CD14-positive monocyte (primary cell): ENCODE data around the gene GFRA4. TPM values are rescaled to one million over a fixed set of nuclear protein-coding genes. Genes with fewer than 3 reads are reported as not detected.

Experiments
- DNase-seq, 3 donors: peaks; one replicate each; pipeline ENCODE4 v3.0.0-alpha.2; 2011 to 2022
- H2AFZ ChIP-seq: 2 replicates; pipeline ENCODE4 v1.6.0; 2012; ENCODE audit warnings: mild to moderate bottlenecking, low read depth, low read length, inconsistent platforms; ENCODE audit not compliant: insufficient read depth, poor library complexity, severe bottlenecking
- H3K27ac ChIP-seq, 2 donors: 1 replicate in 1 of 2; 2 replicates in 1 of 2; pipeline ENCODE4 v1.5.1; 2012 to 2013; ENCODE audit warnings: low read length in 2 of 2, control low read depth in 1 of 2, inconsistent platforms in 1 of 2, low read depth in 1 of 2, mild to moderate bottlenecking in 1 of 2
- H3K27me3 ChIP-seq, 2 donors: one replicate each; pipeline versions ENCODE4 v1.6.0 to v1.6.1; 2011 to 2013; ENCODE audit warnings: low read length in 2 of 2; ENCODE audit not compliant: control insufficient read depth in 2 of 2, insufficient read depth in 2 of 2
- H3K36me3 ChIP-seq, 2 donors: replicated peaks in 1 of 2; 1 replicate in 1 of 2; 2 replicates in 1 of 2; pipeline versions ENCODE4 v1.5.1 to v1.6.1; 2012 to 2013; ENCODE audit warnings: low read length in 2 of 2, control low read depth in 1 of 2, inconsistent platforms in 1 of 2, mild to moderate bottlenecking in 1 of 2; ENCODE audit not compliant: insufficient read depth in 2 of 2, control insufficient read depth in 1 of 2
- H3K4me1 ChIP-seq, 2 donors: 1 replicate in 1 of 2; 2 replicates in 1 of 2; pipeline versions ENCODE4 v1.5.1 to v1.6.1; 2012 to 2013; ENCODE audit warnings: low read length in 2 of 2, control low read depth in 1 of 2, inconsistent platforms in 1 of 2, mild to moderate bottlenecking in 1 of 2, moderate library complexity in 1 of 2; ENCODE audit not compliant: insufficient read depth in 2 of 2, control insufficient read depth in 1 of 2
- H3K4me2 ChIP-seq: replicated peaks from 2 replicates; pipeline ENCODE3; 2012; ENCODE audit warnings: low read length, moderate library complexity, mild to moderate bottlenecking; ENCODE audit not compliant: poor library complexity, severe bottlenecking; ENCODE audit errors: extremely low read depth
- H3K4me3 ChIP-seq, 3 experiments: fragments of 200-600 bp in 1 of 3; sonication (generic) in 1 of 3; replicated peaks in 1 of 3; 1 replicate in 2 of 3; 2 replicates in 1 of 3; pipeline ENCODE4 v1.5.1; 2011 to 2013; ENCODE audit warnings: low read length in 3 of 3, mild to moderate bottlenecking in 3 of 3, control low read depth in 2 of 3, low read depth in 2 of 3, inconsistent platforms in 1 of 3, moderate library complexity in 1 of 3
- H3K79me2 ChIP-seq: 2 replicates; pipeline ENCODE4 v1.6.0; 2012; ENCODE audit warnings: mild to moderate bottlenecking, control low read depth, inconsistent platforms, low read length, moderate library complexity; ENCODE audit not compliant: insufficient read depth
- H3K9ac ChIP-seq: 2 replicates; pipeline ENCODE4 v1.6.0; 2017; ENCODE audit warnings: low read length, mild to moderate bottlenecking; ENCODE audit not compliant: insufficient read depth, poor library complexity, severe bottlenecking
- H3K9me3 ChIP-seq, 2 donors: replicated peaks in 1 of 2; 1 replicate in 1 of 2; 2 replicates in 1 of 2; pipeline versions ENCODE4 v1.5.1 to v1.6.1; 2012 to 2013; ENCODE audit warnings: low read length in 2 of 2, control low read depth in 1 of 2; ENCODE audit not compliant: control insufficient read depth in 1 of 2, insufficient read depth in 1 of 2
- H4K20me1 ChIP-seq: 2 replicates; pipeline ENCODE4 v1.6.0; 2012; ENCODE audit warnings: mild to moderate bottlenecking, low read length, control low read depth, moderate library complexity; ENCODE audit not compliant: insufficient read depth
- H3K27ac Mint-ChIP-seq, 7 donors: one replicate each; pipeline ENCODE4 v1.8.0; 2020; ENCODE audit warnings: mild to moderate bottlenecking in 7 of 7, mixed read lengths in 7 of 7, moderate library complexity in 6 of 7, inconsistent platforms in 2 of 7
- H3K27me3 Mint-ChIP-seq, 3 donors: one replicate each; pipeline ENCODE4 v1.8.0; 2021 to 2022; ENCODE audit warnings: low read depth in 3 of 3, mild to moderate bottlenecking in 3 of 3, mixed read lengths in 3 of 3, moderate library complexity in 3 of 3, inconsistent platforms in 1 of 3
- H3K36me3 Mint-ChIP-seq, 2 donors: one replicate each; pipeline ENCODE4 v1.8.0; 2020; ENCODE audit warnings: mixed read lengths in 2 of 2, inconsistent platforms in 1 of 2, mild to moderate bottlenecking in 1 of 2
- H3K4me1 Mint-ChIP-seq: one replicate; pipeline ENCODE4 v1.8.0; 2020; ENCODE audit warnings: mild to moderate bottlenecking, mixed read lengths
- H3K4me3 Mint-ChIP-seq, 2 donors: one replicate each; pipeline ENCODE4 v1.8.0; 2020; ENCODE audit warnings: mild to moderate bottlenecking in 2 of 2, mixed read lengths in 2 of 2, moderate library complexity in 1 of 2
- H3K9me3 Mint-ChIP-seq, 7 donors: one replicate each; pipeline ENCODE4 v1.8.0; 2020 to 2022; ENCODE audit warnings: mixed read lengths in 7 of 7, mild to moderate bottlenecking in 6 of 7, moderate library complexity in 6 of 7, inconsistent platforms in 2 of 7
- WGBS: methylation state at CpG from one replicate; pipeline ENCODE4 v1.1.5; 2013; ENCODE audit warnings: missing lambda C conversion rate; ENCODE audit not compliant: insufficient coverage; 5-methylcytosine and 5-hydroxymethylcytosine counted together
- intact Hi-C, 2 donors: fragments of 100-400 bp; cut with micrococcal nuclease; formaldehyde crosslinking; loops; one replicate each; pipeline versions ENCODE4 v1.15.0 to v1.15.1; 2023
- polyA plus RNA-seq, 3 donors: library from polyadenylated mRNA; depleted of rRNA in 1 of 3; unstranded in 2 of 3; stranded (reverse) in 1 of 3; fragments of 300-500 nt in 2 of 3; fragments of >200 nt in 1 of 3; fragmentation: Illumina TruSeq in 2 of 3; gene quantifications; 1 replicate in 2 of 3; 2 replicates in 1 of 3; pipeline ENCODE4 v1.2.3, GENCODE V29; 2012 to 2021
- TF ChIP-seq, protein P1 (sequence below): fragments of 200-600 bp; IDR thresholded peaks from one replicate; pipeline ENCODE4 v1.8.0; 2022; ENCODE audit warnings: antibody characterized with exemption, mild to moderate bottlenecking

The GFRA4 gene
- polyA plus RNA-seq, 3 donors: not detected

DNA sequence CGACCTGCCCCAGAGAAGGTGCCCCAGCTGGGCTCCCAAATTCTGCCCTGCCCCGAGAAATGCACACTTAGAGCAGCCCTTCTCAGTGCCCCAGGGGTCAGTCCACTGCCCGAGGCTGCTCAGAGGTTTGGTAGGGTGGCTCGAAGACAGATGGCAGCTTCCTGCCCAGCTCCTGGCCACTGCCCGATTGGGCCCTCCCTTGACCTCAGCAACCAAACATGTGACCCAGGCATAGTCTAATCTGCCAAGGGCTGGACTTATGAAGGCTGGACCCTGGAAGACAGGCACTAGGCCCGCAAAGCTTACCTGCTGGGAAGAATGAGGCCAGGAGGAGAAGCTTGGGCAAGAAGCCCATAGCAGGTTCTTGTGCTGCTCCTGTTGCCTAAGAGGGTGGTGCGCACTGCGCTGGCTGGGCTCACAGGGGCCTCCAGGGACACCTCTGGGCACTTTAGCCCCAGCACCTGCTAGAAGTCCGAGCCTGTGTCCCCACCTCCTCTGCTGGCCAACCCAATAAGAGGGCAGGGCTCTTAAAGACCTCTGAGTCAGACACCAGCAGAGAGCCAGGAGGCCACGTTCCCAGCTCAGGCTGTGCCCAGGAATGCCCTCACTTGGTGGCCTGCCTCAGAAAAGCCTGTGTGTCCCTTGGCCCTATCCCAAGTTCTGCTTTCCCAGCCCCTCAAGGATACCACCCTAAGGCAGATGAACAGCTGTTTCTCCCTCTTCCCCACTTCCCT is 43.7 kb upstream of the GFRA4 start:
- Histone ChIP-seq H3K9me3 (no peaks in the 10 kb centered on the region), H3K27ac (no peak overlapping the region), H3K4me2 (no peak overlapping the region), H4K20me1 (no peaks in the 10 kb centered on the region), H3K36me3 (peaks cover 2 to 23% of the 10 kb centered on the region in 2 donors), H3K4me1 (peaks cover 20 to 27% of the 10 kb centered on the region in 2 donors), H3K4me3 (no peak overlapping the region), H3K79me2 (no peaks in the 10 kb centered on the region), H2AFZ (no peak overlapping the region), H3K27me3 (no peaks in the 10 kb centered on the region), H3K9ac (no peak overlapping the region)
- intact Hi-C loops: no loop called here
- Mint-ChIP-seq H3K27ac (no peak overlapping the region), H3K27me3 (peaks cover 0 to 10% (median 2%) of the 10 kb centered on the region in 3 donors), H3K4me3 (no peak overlapping the region), H3K4me1 (peaks cover 25% of the 10 kb centered on the region), H3K36me3 (peaks cover 3 to 17% of the 10 kb centered on the region in 2 donors), H3K9me3 (peaks cover 0 to 3% (median 0%) of the 10 kb centered on the region in 7 donors)
- TF ChIP-seq, protein P1, sequence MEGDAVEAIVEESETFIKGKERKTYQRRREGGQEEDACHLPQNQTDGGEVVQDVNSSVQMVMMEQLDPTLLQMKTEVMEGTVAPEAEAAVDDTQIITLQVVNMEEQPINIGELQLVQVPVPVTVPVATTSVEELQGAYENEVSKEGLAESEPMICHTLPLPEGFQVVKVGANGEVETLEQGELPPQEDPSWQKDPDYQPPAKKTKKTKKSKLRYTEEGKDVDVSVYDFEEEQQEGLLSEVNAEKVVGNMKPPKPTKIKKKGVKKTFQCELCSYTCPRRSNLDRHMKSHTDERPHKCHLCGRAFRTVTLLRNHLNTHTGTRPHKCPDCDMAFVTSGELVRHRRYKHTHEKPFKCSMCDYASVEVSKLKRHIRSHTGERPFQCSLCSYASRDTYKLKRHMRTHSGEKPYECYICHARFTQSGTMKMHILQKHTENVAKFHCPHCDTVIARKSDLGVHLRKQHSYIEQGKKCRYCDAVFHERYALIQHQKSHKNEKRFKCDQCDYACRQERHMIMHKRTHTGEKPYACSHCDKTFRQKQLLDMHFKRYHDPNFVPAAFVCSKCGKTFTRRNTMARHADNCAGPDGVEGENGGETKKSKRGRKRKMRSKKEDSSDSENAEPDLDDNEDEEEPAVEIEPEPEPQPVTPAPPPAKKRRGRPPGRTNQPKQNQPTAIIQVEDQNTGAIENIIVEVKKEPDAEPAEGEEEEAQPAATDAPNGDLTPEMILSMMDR: no peak
- WGBS: 92% methylated on average over 10 of the region's 10 CpGs
- no peak for DNase-seq

DNA sequence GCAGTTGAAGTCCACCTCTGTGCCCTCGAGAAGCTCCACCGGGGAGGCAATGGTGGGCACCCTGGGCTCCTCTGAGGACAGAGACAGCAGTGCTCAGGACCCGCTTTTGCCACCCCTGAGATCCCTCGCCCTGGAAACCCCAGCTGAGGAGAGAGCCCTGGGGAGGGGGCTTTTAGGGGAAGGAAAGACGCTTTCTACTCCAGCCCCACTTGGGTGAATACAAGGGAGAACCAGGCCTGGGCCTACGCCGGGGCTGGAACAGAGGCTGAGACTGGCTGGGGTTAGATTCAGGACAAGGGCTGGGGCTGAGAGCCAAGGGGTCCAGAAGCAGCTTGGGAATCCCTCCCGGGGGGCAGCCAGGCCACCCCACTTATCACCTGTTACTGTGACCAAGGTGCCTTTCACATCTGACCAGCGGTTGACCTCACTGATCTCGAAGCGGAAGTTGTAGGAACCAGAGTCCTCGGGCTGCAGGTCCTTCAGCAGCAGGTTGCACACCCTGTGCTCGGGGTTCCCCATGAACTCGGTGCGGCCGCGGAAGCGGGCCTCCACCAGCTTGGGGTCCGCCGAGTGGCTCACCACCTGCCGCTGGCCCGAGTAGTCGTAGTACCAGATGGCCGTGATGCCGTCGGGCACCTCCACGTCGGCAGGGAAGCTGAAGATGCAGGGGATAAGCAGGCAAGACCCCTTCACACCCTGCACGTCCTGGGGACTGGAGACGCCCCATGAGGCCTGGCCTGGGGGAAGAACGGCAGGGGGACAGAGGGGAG is 43.0 kb upstream of the GFRA4 start:
- Histone ChIP-seq H3K27ac (no peak overlapping the region), H4K20me1 (no peaks in the 10 kb centered on the region), H3K9ac (no peak overlapping the region), H2AFZ (no peak overlapping the region), H3K4me3 (no peak overlapping the region), H3K4me1 (peaks cover 12 to 19% of the 10 kb centered on the region in 2 donors), H3K27me3 (no peaks in the 10 kb centered on the region), H3K9me3 (no peaks in the 10 kb centered on the region), H3K4me2 (no peak overlapping the region), H3K36me3 (peaks cover 2 to 29% of the 10 kb centered on the region in 2 donors), H3K79me2 (no peaks in the 10 kb centered on the region)
- H3K9me3 Mint-ChIP-seq: peaks cover 0 to 3% (median 0%) of the 10 kb centered on the region in 7 donors
- H3K36me3 Mint-ChIP-seq: peaks cover 3 to 17% of the 10 kb centered on the region in 2 donors
- WGBS: 95% methylated on average over 26 of the region's 31 CpGs
- TF ChIP-seq, protein P1: no peak
- DNase-seq: no peak
- H3K4me3 Mint-ChIP-seq: no peak overlapping the region
- H3K4me1 Mint-ChIP-seq: peaks cover 17% of the 10 kb centered on the region
- intact Hi-C loops: no loop called here
- H3K27me3 Mint-ChIP-seq: peaks cover 0 to 10% (median 2%) of the 10 kb centered on the region in 3 donors
- H3K27ac Mint-ChIP-seq: no peak overlapping the region
